ENCODE data around the gene ZBTB4.
"Not testable (repeated sequence)": the region's sequence is repeated elsewhere in the genome, so short reads cannot be mapped to it uniquely, and the experiment has no call there.

The ZBTB4 gene

DNA sequence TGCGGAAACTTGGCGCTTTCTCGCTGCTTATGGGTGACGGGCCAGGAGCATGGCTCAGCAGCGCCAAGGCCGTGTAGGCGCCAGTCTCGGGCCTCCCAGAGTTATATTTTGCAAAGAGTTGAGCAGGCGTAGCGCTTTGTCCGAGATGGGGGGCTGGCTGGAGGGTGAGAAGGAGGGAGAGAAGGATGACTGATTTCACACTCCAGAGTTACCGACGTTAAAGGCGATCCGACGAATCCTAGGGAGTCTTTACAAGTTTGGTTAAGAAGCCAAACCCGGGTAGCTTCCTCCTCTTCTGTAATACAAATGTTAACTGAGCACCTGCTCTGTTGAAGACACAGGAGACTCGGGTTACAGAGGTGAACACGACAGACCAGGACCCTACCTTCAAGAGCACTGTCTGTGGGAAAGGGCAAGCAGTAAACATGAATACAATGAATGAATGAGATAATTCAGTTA is 5.5 kb upstream of the ZBTB4 start:
- TF ChIP-seq, protein P1, sequence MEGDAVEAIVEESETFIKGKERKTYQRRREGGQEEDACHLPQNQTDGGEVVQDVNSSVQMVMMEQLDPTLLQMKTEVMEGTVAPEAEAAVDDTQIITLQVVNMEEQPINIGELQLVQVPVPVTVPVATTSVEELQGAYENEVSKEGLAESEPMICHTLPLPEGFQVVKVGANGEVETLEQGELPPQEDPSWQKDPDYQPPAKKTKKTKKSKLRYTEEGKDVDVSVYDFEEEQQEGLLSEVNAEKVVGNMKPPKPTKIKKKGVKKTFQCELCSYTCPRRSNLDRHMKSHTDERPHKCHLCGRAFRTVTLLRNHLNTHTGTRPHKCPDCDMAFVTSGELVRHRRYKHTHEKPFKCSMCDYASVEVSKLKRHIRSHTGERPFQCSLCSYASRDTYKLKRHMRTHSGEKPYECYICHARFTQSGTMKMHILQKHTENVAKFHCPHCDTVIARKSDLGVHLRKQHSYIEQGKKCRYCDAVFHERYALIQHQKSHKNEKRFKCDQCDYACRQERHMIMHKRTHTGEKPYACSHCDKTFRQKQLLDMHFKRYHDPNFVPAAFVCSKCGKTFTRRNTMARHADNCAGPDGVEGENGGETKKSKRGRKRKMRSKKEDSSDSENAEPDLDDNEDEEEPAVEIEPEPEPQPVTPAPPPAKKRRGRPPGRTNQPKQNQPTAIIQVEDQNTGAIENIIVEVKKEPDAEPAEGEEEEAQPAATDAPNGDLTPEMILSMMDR (IDR thresholded peaks at IDR 0.05; ENCODE audit: low read depth, low read length) = no peak
- TF ChIP-seq EZH2phosphoT487 (IDR thresholded peaks at IDR 0.05; ENCODE audit: low read depth) = no peak
- no peaks in the 10 kb centered on the region for H3K9me3 ChIP-seq (ENCODE audit: insufficient read depth, low read length)
- peaks cover 17% of the 10 kb centered on the region for H3K4me1 ChIP-seq (ENCODE audit: low read length)
- peaks cover 23% of the 10 kb centered on the region for H4K20me1 ChIP-seq (ENCODE audit: insufficient read depth, low read length)
- no peaks in the 10 kb centered on the region for H3K27me3 ChIP-seq (ENCODE audit: low read depth, low read length)
- peak overlapping the region; percentile 88 for H3K4me2 ChIP-seq (ENCODE audit: low read length)
- H3K79me2 ChIP-seq (ENCODE audit: low read length) = peaks cover 57% of the 10 kb centered on the region
- peak overlapping the region; percentile 100 for H3K9ac ChIP-seq (ENCODE audit: low read length)
- H3K27ac ChIP-seq (ENCODE audit: low read length) = peak overlapping the region; percentile 93
- H3K36me3 ChIP-seq (replicated peaks; ENCODE audit: low read depth, low read length) = no peaks in the 10 kb centered on the region
- peak overlapping the region; percentile 100 for H3K4me3 ChIP-seq (ENCODE audit: low read length)
- H2AFZ ChIP-seq (ENCODE audit: low read depth, low read length) = no peak overlapping the region

DNA sequence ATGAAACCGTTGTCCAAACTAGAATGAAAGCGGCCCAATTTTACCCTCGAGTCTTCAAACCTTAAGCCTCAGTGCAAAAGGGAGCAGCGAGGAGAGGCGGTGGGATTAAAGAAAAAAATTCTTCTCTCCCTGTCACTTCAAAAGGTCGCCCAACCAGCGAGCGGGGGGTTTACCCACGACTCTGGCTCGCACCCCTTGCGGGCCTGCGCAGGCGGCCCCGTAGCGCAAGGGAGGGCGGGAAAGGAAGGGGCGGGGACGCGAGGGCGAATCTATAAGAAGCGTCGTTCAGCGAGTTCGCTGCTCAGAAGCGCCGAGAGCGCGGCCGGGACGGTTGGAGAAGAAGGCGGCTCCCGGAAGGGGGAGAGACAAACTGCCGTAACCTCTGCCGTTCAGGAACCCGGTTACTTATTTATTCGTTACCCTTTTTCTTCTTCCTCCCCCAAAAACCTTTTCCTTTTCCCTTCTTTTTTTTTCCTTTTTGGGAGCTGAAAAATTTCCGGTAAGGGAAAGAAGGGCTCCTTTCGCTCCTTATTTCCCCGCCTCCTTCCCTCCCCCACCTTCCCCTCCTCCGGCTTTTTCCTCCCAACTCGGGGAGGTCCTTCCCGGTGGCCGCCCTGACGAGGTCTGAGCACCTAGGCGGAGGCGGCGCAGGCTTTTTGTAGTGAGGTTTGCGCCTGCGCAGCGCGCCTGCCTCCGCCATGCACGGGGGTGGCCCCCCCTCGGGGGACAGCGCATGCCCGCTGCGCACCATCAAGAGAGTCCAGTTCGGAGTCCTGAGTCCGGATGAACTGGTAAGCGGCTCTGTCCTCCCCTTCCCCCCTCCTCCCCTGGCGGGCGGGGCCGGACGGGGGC is 4.9 kb upstream of the ZBTB4 start, which contains the start of gene POLR2A:
Gene POLR2A, plus strand, starts transcription at position 300 of the 852 bp plus-strand sequence.
- no peak for TF ChIP-seq EZH2phosphoT487 (IDR thresholded peaks at IDR 0.05; ENCODE audit: low read depth)
- TF ChIP-seq, protein P1 (IDR thresholded peaks at IDR 0.05; ENCODE audit: low read depth, low read length) = no peak
- H3K27ac ChIP-seq (ENCODE audit: low read length) = peak within 1 kb of the TSS; percentile 93
- H3K79me2 ChIP-seq (ENCODE audit: low read length) = peaks cover 54% of the 10 kb centered on the region
- H3K9me3 ChIP-seq (ENCODE audit: insufficient read depth, low read length) = no peaks in the 10 kb centered on the region
- H3K9ac ChIP-seq (ENCODE audit: low read length) = peak within 1 kb of the TSS; percentile 100
- peak within 1 kb of the TSS; percentile 100 for H3K4me3 ChIP-seq (ENCODE audit: low read length)
- peak within 1 kb of the TSS; percentile 88 for H3K4me2 ChIP-seq (ENCODE audit: low read length)
- H3K4me1 ChIP-seq (ENCODE audit: low read length) = peaks cover 18% of the 10 kb centered on the region
- no peaks in the 10 kb centered on the region for H3K36me3 ChIP-seq (replicated peaks; ENCODE audit: low read depth, low read length)
- peak within 1 kb of the TSS; percentile 71; the same call in 1 of the 2 replicates for H2AFZ ChIP-seq (ENCODE audit: low read depth, low read length)
- H4K20me1 ChIP-seq (ENCODE audit: insufficient read depth, low read length) = peaks cover 18% of the 10 kb centered on the region
- no peaks in the 10 kb centered on the region for H3K27me3 ChIP-seq (ENCODE audit: low read depth, low read length)

DNA sequence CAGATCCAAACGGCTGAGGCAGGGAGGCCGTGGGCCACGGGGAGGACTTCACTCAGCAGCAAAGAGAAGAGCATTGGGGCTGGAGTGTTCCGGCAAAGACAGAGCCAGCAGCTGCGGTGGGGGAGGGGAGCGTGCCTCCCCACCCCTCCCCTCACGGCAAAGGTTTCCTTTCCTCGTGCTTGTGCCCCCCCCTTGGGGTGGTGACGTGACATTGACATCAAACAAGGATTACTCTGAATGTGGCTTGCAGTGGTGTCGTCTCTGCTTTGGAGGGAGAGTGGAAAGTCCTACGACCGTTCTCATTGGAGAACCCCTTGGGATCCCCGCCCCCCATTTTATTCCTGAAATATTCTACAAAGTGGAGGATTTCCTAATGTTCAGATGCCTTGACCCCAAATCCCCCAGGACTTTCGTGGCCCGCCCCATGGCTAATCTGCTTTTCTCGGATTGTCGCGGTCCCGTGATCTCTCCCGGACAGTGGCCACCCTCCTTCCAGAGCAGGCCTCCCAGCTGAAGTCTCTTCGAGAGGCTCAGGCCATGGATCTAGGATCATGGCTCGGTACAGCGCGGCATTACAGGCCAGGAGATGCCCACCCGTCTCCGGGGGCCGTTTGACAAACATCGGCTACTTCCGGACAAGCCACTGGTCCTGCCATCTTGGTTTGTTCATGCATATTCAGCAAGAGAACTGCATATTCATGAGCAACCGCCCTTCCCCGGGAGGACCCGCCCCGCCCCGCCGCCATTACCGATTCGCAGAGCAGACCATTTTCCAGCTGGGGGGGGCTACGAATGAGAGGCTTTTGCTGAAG is 4.0 kb upstream of the ZBTB4 start:
- Histone ChIP-seq H3K27me3 (ENCODE audit: low read depth, low read length) (no peaks in the 10 kb centered on the region), H2AFZ (ENCODE audit: low read depth, low read length) (peak overlapping the region; percentile 71; the same call in 1 of the 2 replicates), H3K27ac (ENCODE audit: low read length) (peak overlapping the region; percentile 93), H3K36me3 (replicated peaks; ENCODE audit: low read depth, low read length) (no peaks in the 10 kb centered on the region), H3K4me3 (ENCODE audit: low read length) (peak overlapping the region; percentile 100), H3K4me2 (ENCODE audit: low read length) (peak overlapping the region; percentile 85), H3K9ac (ENCODE audit: low read length) (peak overlapping the region; percentile 100), H3K9me3 (ENCODE audit: insufficient read depth, low read length) (no peaks in the 10 kb centered on the region), H3K4me1 (ENCODE audit: low read length) (peaks cover 20% of the 10 kb centered on the region), H3K79me2 (ENCODE audit: low read length) (peaks cover 54% of the 10 kb centered on the region), H4K20me1 (ENCODE audit: insufficient read depth, low read length) (peaks cover 13% of the 10 kb centered on the region)
- TF ChIP-seq, protein P1 (IDR thresholded peaks at IDR 0.05; ENCODE audit: low read depth, low read length) = no peak
- TF ChIP-seq EZH2phosphoT487 (IDR thresholded peaks at IDR 0.05; ENCODE audit: low read depth) = no peak

DNA sequence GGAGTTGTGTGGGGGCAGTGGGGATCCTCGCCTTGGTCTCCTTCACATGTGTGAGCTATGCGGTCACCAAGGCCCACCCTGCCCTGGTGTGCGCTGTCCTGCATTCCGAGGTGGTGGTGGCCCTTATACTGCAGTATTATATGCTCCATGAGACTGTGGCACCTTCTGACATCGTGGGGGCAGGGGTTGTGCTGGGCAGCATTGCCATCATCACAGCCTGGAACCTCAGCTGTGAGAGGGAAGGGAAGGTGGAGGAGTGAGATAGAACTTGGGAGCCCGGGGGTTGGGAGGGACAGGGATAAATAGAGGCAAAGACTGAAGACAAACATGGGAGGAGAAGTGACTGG is 3.3 kb upstream of the ZBTB4 start:
- not testable (repeated sequence) for H3K9me3 ChIP-seq (ENCODE audit: insufficient read depth, low read length); H3K36me3 ChIP-seq (replicated peaks; ENCODE audit: low read depth, low read length); H3K27me3 ChIP-seq (ENCODE audit: low read depth, low read length); H2AFZ ChIP-seq (ENCODE audit: low read depth, low read length)
- peak overlapping the region; percentile 85 for H3K4me2 ChIP-seq (ENCODE audit: low read length)
- H4K20me1 ChIP-seq (ENCODE audit: insufficient read depth, low read length) = peaks cover 20% of the 10 kb centered on the region
- H3K79me2 ChIP-seq (ENCODE audit: low read length) = peaks cover 54% of the 10 kb centered on the region
- peak overlapping the region; percentile 93 for H3K27ac ChIP-seq (ENCODE audit: low read length)
- peak overlapping the region; percentile 100 for H3K4me3 ChIP-seq (ENCODE audit: low read length)
- peaks cover 23% of the 10 kb centered on the region for H3K4me1 ChIP-seq (ENCODE audit: low read length)
- H3K9ac ChIP-seq (ENCODE audit: low read length) = peak overlapping the region; percentile 100

DNA sequence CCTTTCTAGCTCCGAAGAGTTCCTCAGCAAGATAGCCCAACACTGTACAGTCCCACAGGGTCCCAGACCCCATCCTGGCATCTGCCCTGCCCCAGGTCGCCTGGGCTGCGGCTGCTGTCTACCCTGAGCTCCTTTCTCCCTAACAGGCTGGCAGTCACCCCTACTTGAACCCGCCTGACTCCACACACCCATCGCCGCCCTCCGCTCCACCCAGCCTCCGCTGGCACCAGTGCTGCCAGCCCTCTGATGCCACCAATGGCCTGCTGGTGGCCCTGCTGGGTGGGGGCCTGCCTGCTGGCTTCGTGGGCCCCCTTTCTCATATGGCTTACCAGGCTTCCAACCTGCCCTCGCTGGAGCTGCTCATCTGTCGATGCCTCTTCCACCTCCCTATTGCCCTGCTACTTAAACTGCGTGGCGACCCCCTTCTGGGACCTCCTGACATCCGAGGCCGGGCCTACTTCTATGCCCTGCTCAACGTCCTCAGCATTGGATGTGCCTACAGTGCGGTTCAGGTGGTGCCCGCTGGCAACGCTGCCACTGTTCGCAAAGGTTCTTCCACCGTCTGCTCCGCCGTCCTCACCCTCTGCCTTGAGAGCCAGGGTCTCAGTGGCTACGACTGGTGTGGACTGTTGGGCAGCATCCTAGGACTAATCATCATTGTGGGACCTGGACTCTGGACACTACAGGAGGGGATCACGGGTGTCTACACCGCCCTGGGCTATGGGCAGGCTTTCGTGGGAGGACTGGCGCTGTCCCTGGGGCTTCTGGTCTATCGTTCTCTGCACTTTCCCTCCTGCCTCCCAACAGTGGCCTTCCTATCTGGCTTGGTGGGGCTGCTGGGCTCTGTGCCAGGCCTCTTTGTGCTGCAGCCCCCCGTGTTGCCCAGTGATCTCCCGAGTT is 2.7 kb upstream of the ZBTB4 start:
- not testable (repeated sequence) for H3K36me3 ChIP-seq (replicated peaks; ENCODE audit: low read depth, low read length); H3K9ac ChIP-seq (ENCODE audit: low read length); H3K4me2 ChIP-seq (ENCODE audit: low read length); H3K4me3 ChIP-seq (ENCODE audit: low read length); H3K27ac ChIP-seq (ENCODE audit: low read length); H2AFZ ChIP-seq (ENCODE audit: low read depth, low read length); H3K9me3 ChIP-seq (ENCODE audit: insufficient read depth, low read length); H3K27me3 ChIP-seq (ENCODE audit: low read depth, low read length)
- peaks cover 20% of the 10 kb centered on the region for H4K20me1 ChIP-seq (ENCODE audit: insufficient read depth, low read length)
- peaks cover 23% of the 10 kb centered on the region for H3K4me1 ChIP-seq (ENCODE audit: low read length)
- H3K79me2 ChIP-seq (ENCODE audit: low read length) = peaks cover 54% of the 10 kb centered on the region

DNA sequence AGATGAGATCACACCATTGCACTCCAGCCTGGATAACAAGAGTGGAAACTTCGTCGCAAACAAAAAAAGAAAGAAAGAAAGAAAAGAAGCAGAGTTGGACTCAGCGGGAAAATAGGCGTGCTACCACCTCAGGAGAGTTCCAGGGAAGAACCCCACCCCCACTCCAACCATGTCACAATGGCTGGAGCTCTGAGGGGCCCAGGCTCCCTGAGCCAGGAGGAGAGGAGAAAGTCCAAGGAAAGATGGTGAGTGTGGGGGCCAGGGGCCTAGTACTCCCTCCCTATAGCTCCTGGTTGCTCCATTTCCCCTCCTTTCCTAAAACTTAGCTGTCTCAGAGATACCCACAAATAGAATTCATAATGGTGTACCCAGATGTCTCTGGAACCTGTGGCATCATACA is 1.8 kb upstream of the ZBTB4 start, which contains the start of gene SLC35G6:
Gene SLC35G6, plus strand, starts transcription at position 172 of the 400 bp plus-strand sequence. Its CDS starts 71 bp downstream, at position 243.
- not testable (repeated sequence) for H3K27ac ChIP-seq (ENCODE audit: low read length); H2AFZ ChIP-seq (ENCODE audit: low read depth, low read length); H3K9me3 ChIP-seq (ENCODE audit: insufficient read depth, low read length); H3K27me3 ChIP-seq (ENCODE audit: low read depth, low read length); H3K36me3 ChIP-seq (replicated peaks; ENCODE audit: low read depth, low read length)
- peak within 1 kb of the TSS; percentile 96 for H3K4me3 ChIP-seq (ENCODE audit: low read length)
- H3K4me2 ChIP-seq (ENCODE audit: low read length) = peak within 1 kb of the TSS; percentile 99
- peaks cover 20% of the 10 kb centered on the region for H3K4me1 ChIP-seq (ENCODE audit: low read length)
- H3K79me2 ChIP-seq (ENCODE audit: low read length) = peaks cover 54% of the 10 kb centered on the region
- H4K20me1 ChIP-seq (ENCODE audit: insufficient read depth, low read length) = peaks cover 22% of the 10 kb centered on the region
- H3K9ac ChIP-seq (ENCODE audit: low read length) = peak within 1 kb of the TSS; percentile 72
